T-helper 17 cell (primary cell): ENCODE data around the gene CD300H. TPM values are rescaled to one million over a fixed set of nuclear protein-coding genes. Genes with fewer than 3 reads are reported as not detected.
A peak's percentile ranks its signal among the peaks of the same experiment; 100 is the strongest.
"Not testable (repeated sequence)": the region's sequence is repeated elsewhere in the genome, so short reads cannot be mapped to it uniquely, and the experiment has no call there.

Experiments used
- ATAC-seq: fragments of 150-1000 bp; cut with Tn5 transposase; 2 replicates; pipeline ENCODE4 v1.10.0; 2021; ENCODE audit warnings: mild to moderate bottlenecking, moderate library complexity
- DNase-seq, 3 donors: peaks; one replicate each; pipeline versions ENCODE4 v3.0.0 to v3.0.0-alpha.2; 2020 to 2021
- H3K9me3 ChIP-seq: one replicate; pipeline ENCODE4 v1.7.0; 2013; ENCODE audit warnings: low read length, mild to moderate bottlenecking; ENCODE audit not compliant: control insufficient read depth, poor library complexity, severe bottlenecking
- H3K27ac Mint-ChIP-seq: one replicate; pipeline ENCODE4 v1.8.0; 2022; ENCODE audit warnings: mild to moderate bottlenecking, moderate library complexity, mixed read lengths
- H3K27me3 Mint-ChIP-seq: one replicate; pipeline ENCODE4 v1.8.0; 2022; ENCODE audit warnings: mixed read lengths
- H3K36me3 Mint-ChIP-seq: one replicate; pipeline ENCODE4 v1.8.0; 2022; ENCODE audit warnings: low read depth, mixed read lengths
- H3K4me1 Mint-ChIP-seq: one replicate; pipeline ENCODE4 v1.8.0; 2022; ENCODE audit warnings: mild to moderate bottlenecking, mixed read lengths
- H3K4me3 Mint-ChIP-seq: one replicate; pipeline ENCODE4 v1.8.0; 2022; ENCODE audit warnings: mild to moderate bottlenecking, moderate library complexity, mixed read lengths
- total RNA-seq, 4 donors: library from RNA in 2 of 4; stranded (reverse) in 2 of 4; gene quantifications; one replicate each; pipeline ENCODE4 v1.2.3 and lab custom pipeline; 2022 to 2026

Gene CD300H
- total RNA-seq, 2 donors from 2014 or later, result not detected

- Mint-ChIP-seq H3K4me3 (no peak overlapping the region), H3K36me3 (no peaks in the 10 kb centered on the region), H3K27ac (no peak overlapping the region), H3K4me1 (peaks cover 3% of the 10 kb centered on the region), H3K27me3 (peaks cover 75% of the 10 kb centered on the region)
- no peak for ATAC-seq
- DNase-seq, result no peak
- no peaks in the 10 kb centered on the region for H3K9me3 ChIP-seq
These were observed 42.5 kb downstream of the CD300H start for GRCh38 chr17:74524653-74525464.

- DNase-seq, result no peak
- no peaks in the 10 kb centered on the region for H3K9me3 ChIP-seq
- Mint-ChIP-seq H3K36me3 (no peaks in the 10 kb centered on the region), H3K4me3 (no peak overlapping the region), H3K27me3 (peaks cover 73% of the 10 kb centered on the region), H3K4me1 (no peaks in the 10 kb centered on the region), H3K27ac (no peak overlapping the region)
- no peak for ATAC-seq
These were observed 44.0 kb downstream of the CD300H start for GRCh38 chr17:74523308-74523707.

- Mint-ChIP-seq H3K27ac (no peak overlapping the region), H3K36me3 (no peaks in the 10 kb centered on the region), H3K4me1 (no peaks in the 10 kb centered on the region), H3K27me3 (peaks cover 71% of the 10 kb centered on the region), H3K4me3 (no peak overlapping the region)
- no peaks in the 10 kb centered on the region for H3K9me3 ChIP-seq
- no peak for ATAC-seq
- DNase-seq, result no peak
These were observed 44.8 kb downstream of the CD300H start for GRCh38 chr17:74522381-74523105.

GRCh38 chr17:74521701-74522201 is 45.6 kb downstream of the CD300H start:
- no peak for DNase-seq
- Mint-ChIP-seq H3K36me3 (no peaks in the 10 kb centered on the region), H3K27me3 (peaks cover 67% of the 10 kb centered on the region), H3K4me3 (no peak overlapping the region), H3K4me1 (no peaks in the 10 kb centered on the region), H3K27ac (no peak overlapping the region)
- no peaks in the 10 kb centered on the region for H3K9me3 ChIP-seq
- ATAC-seq, result peak; percentile 20

GRCh38 chr17:74520790-74521480 is 46.4 kb downstream of the CD300H start:
- no peaks in the 10 kb centered on the region for H3K9me3 ChIP-seq
- Mint-ChIP-seq H3K27ac (peak overlapping the region; percentile 14), H3K27me3 (peaks cover 62% of the 10 kb centered on the region), H3K36me3 (no peaks in the 10 kb centered on the region), H3K4me3 (no peak overlapping the region), H3K4me1 (no peaks in the 10 kb centered on the region)
- ATAC-seq (no peak), DNase-seq (no peak)

- Mint-ChIP-seq H3K36me3 (no peaks in the 10 kb centered on the region), H3K27ac (no peak overlapping the region), H3K27me3 (peaks cover 58% of the 10 kb centered on the region), H3K4me1 (no peaks in the 10 kb centered on the region), H3K4me3 (no peak overlapping the region)
- H3K9me3 ChIP-seq, result no peaks in the 10 kb centered on the region
- ATAC-seq, result peak; percentile 41
- no peak for DNase-seq
These were observed 47.3 kb downstream of the CD300H start for GRCh38 chr17:74520016-74520434.

- not testable (repeated sequence) for H3K27ac Mint-ChIP-seq, H3K36me3 Mint-ChIP-seq, DNase-seq, H3K4me1 Mint-ChIP-seq, H3K4me3 Mint-ChIP-seq, ATAC-seq, H3K9me3 ChIP-seq
- H3K27me3 Mint-ChIP-seq, result peaks cover 42% of the 10 kb centered on the region
These were observed 48.8 kb downstream of the CD300H start for GRCh38 chr17:74518413-74518981.

- ATAC-seq (no peak), DNase-seq (no peak)
- H3K9me3 ChIP-seq, result no peaks in the 10 kb centered on the region
- Mint-ChIP-seq H3K4me1 (no peaks in the 10 kb centered on the region), H3K27me3 (peaks cover 41% of the 10 kb centered on the region), H3K36me3 (no peaks in the 10 kb centered on the region), H3K4me3 (no peak overlapping the region), H3K27ac (no peak overlapping the region)
These were observed 50.6 kb downstream of the CD300H start for GRCh38 chr17:74516561-74517328.

GRCh38 chr17:74515941-74516340 is 51.4 kb downstream of the CD300H start:
- H3K4me3 Mint-ChIP-seq, result no peak overlapping the region
- H3K36me3 Mint-ChIP-seq, result peaks cover 4% of the 10 kb centered on the region
- H3K9me3 ChIP-seq, result no peaks in the 10 kb centered on the region
- ATAC-seq, result no peak
- no peak overlapping the region for H3K27ac Mint-ChIP-seq
- DNase-seq, result no peak
- peaks cover 40% of the 10 kb centered on the region for H3K27me3 Mint-ChIP-seq
- no peaks in the 10 kb centered on the region for H3K4me1 Mint-ChIP-seq

GRCh38 chr17:74514632-74515334 is 52.5 kb downstream of the CD300H start:
- H3K36me3 Mint-ChIP-seq, result peaks cover 4% of the 10 kb centered on the region
- peak overlapping the region; percentile 46 for H3K27ac Mint-ChIP-seq
- H3K9me3 ChIP-seq, result no peaks in the 10 kb centered on the region
- H3K27me3 Mint-ChIP-seq, result peaks cover 30% of the 10 kb centered on the region
- DNase-seq, result no peak
- peak; percentile 60 for ATAC-seq
- no peaks in the 10 kb centered on the region for H3K4me1 Mint-ChIP-seq
- peak overlapping the region; percentile 28 for H3K4me3 Mint-ChIP-seq

- ATAC-seq (peak; percentile 62), DNase-seq (peak; percentile 11 to 39 (median 13))
- Mint-ChIP-seq H3K27me3 (peaks cover 28% of the 10 kb centered on the region), H3K4me3 (peak overlapping the region; percentile 28), H3K27ac (peak overlapping the region; percentile 46), H3K4me1 (no peaks in the 10 kb centered on the region), H3K36me3 (peaks cover 4% of the 10 kb centered on the region)
- no peaks in the 10 kb centered on the region for H3K9me3 ChIP-seq
These were observed 53.2 kb downstream of the CD300H start for GRCh38 chr17:74513987-74514631.
